ENCODE results near the gene C1QC.

C1QC gene

GRCh38 chr1:22643381-22643780 lies at the start of gene C1QC:
Gene C1QC, plus strand, starts transcription at chr1:22643633. Its CDS starts 391 bp downstream, at chr1:22644024.
- no peak for DNase-seq

GRCh38 chr1:22594396-22594795 lies 49.0 kb upstream of the C1QC start:
- no peak for DNase-seq

GRCh38 chr1:22595108-22595507 lies 48.3 kb upstream of the C1QC start:
- DNase-seq: no peak

- DNase-seq: no peak
These were observed 46.0 kb upstream of the C1QC start for GRCh38 chr1:22597301-22597965.

- no peak for DNase-seq
These were observed 45.4 kb upstream of the C1QC start for GRCh38 chr1:22597996-22598395.

GRCh38 chr1:22598736-22599135 lies 44.7 kb upstream of the C1QC start:
- no peak for DNase-seq

- no peak for DNase-seq
These were observed 43.2 kb upstream of the C1QC start for GRCh38 chr1:22600071-22600816.

GRCh38 chr1:22600817-22601605 lies 42.4 kb upstream of the C1QC start:
- DNase-seq: no peak

- DNase-seq: no peak
These were observed 41.8 kb upstream of the C1QC start for GRCh38 chr1:22601610-22602009.

- no peak for DNase-seq
These were observed 41.2 kb upstream of the C1QC start for GRCh38 chr1:22602060-22602740.

- no peak for DNase-seq
These were observed 37.3 kb upstream of the C1QC start for GRCh38 chr1:22606161-22606560.

GRCh38 chr1:22607154-22607553 lies 36.3 kb upstream of the C1QC start:
- DNase-seq: no peak

GRCh38 chr1:22608361-22608760 lies 35.1 kb upstream of the C1QC start:
- DNase-seq: no peak

- DNase-seq: no peak
These were observed 34.1 kb upstream of the C1QC start for GRCh38 chr1:22609291-22609690.

- DNase-seq: no peak
These were observed 31.9 kb upstream of the C1QC start for GRCh38 chr1:22611530-22611947.

GRCh38 chr1:22612671-22613571 lies 30.5 kb upstream of the C1QC start:
- DNase-seq: no peak

GRCh38 chr1:22613572-22613918 lies 29.9 kb upstream of the C1QC start:
- no peak for DNase-seq

- DNase-seq: no peak
These were observed 29.5 kb upstream of the C1QC start for GRCh38 chr1:22613951-22614350.

- DNase-seq: no peak
These were observed 27.5 kb upstream of the C1QC start for GRCh38 chr1:22615886-22616285.

GRCh38 chr1:22616571-22616970 lies 26.9 kb upstream of the C1QC start:
- DNase-seq: no peak

GRCh38 chr1:22618056-22618455 lies 25.4 kb upstream of the C1QC start:
- no peak for DNase-seq

- no peak for DNase-seq
These were observed 24.2 kb upstream of the C1QC start for GRCh38 chr1:22619252-22619651.
